ENCODE data around the gene FADS6.

Gene FADS6

DNA sequence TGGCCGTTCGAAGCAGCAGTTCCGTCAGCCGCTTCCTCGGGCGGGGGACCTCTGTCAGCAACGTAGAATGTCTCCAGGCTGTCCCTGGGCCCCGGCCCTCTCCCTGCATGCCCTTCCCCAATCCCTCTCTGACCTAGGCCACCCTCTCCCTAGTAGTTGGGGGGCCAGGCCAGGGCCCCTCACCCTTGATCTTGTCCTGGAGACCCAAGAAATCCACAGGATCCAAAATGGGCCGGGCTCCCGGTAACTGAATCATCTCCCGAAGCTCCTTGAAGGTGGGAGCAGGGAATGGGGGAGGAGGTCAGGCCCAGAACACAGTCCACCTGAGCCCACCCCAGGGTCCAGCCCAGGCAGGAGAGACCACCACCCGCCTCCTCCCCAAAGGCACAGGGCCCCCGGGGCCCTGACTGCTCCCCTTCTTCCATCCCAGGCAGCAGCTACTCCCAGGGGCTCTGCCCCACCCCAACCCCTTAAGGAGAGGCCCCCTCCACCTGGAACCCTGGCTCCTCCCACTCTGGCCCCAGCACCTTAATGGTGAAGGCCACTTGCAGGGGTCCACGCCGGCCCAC, 29.1 kb downstream of the FADS6 start:
- no peak for DNase-seq (ENCODE audit: low read depth)
- H3K4me3 ChIP-seq (ENCODE audit: low read length): no peak overlapping the region
- no peak for TF ChIP-seq CTCF (conservative IDR thresholded peaks at IDR 0.05; ENCODE audit: low read length)

DNA sequence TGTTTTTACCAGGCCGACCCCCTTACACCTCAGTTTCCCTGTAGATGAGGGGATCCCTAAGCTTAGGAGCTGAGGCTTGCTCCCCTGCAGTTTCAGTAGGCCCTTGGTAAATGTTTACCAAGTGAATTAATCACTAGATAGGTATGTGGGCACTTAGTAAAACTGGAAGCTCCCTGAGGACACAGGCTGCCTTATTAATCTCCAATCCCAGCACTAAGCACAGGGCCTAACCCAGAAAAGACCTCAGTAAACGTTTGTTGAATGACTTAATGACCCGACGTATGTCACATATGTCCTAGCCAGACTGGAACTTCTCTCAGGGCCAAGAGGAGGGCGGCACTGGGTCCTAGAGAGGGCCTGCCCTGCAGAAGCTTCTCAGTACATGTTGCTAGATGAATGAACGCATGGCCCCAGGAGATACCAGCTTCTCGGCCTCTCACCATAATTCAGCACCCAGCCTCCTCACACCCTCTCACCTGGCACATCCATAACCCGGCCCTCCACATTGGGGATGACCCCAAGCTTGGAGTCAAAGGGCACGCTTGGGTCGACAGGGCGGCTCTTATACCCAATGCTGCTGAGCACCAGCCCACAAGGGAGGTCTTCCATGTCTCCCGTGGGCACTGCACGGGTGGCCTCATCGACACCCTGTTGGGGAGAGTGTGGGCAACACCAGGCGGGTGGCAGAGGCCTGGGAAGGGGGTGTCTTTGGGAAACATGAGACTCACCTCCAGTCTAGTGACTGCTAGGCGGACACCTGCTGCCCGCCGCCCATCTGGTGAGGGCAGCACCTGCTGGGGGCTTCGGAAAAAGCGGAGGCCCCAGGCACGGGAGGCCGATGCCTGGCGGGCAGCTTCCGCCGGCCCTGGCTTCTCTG, 29.8 kb downstream of the FADS6 start:
- TF ChIP-seq CTCF (conservative IDR thresholded peaks at IDR 0.05; ENCODE audit: low read length): no peak
- H3K4me3 ChIP-seq (ENCODE audit: low read length): no peak overlapping the region
- DNase-seq (ENCODE audit: low read depth): no peak

DNA sequence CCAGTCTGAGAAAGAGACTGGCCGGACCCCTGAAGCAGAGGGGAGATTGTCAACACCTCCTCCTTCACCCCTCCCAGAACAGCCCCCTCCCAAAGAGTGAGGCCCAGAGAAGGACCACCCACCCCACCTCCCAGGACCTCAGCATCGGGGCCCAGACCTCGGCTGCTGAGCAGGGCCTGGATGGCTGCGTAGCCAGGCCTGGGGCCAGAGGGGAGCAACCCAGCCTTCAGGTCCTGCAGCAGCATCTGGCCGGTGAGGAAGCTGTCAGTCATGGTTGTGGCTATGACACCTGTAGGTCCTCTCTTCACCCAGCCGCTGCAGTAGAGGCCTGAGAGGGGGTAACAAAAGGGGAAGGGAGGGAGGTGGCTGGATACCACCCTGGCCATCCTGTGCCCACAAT, 30.5 kb downstream of the FADS6 start:
- DNase-seq (ENCODE audit: low read depth): no peak
- H3K4me3 ChIP-seq (ENCODE audit: low read length): no peak overlapping the region
- TF ChIP-seq CTCF (conservative IDR thresholded peaks at IDR 0.05; ENCODE audit: low read length): no peak

DNA sequence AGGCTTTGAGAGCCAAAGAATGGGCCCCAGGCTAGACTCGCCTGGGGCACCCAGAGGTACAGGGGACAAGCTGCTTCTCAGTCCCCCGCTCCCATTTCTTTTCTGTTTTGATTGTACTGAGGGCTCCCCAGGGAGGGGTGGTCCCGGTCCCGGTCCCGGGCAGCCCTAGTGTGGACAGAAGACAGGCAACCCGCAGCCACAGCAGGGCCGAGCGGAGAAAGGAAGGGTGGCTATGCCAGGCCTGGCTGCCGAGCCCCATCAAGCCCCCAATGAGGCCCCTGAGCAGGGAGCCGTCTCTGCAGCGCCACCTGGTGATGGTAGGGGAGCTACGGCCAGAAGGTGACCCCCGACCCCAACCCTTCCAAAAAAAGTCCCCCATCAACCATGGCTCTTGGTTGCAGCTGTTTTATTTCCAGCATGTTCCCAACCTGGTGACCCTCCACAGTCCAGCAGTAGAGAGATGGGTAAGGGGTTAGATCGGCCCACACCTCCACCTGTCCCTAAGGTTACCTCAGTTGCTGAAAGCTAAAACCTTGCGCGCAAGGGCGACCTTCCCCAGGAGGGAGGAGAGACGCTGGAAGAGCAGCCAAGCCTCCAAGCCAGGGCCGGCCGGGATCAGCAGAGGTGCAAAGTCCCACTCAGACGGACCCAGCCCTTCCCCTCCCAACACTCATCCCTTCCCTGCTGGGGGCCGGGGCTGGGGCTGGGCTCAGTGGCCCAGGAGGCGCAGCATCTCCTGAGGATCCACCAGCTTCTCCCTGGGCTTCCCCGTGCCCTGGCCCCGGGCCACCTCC, 31.1 kb downstream of the FADS6 start:
- TF ChIP-seq CTCF (conservative IDR thresholded peaks at IDR 0.05; ENCODE audit: low read length): peak; percentile 67
- H3K4me3 ChIP-seq (ENCODE audit: low read length): no peak overlapping the region
- peak; percentile 36 for DNase-seq (ENCODE audit: low read depth)

DNA sequence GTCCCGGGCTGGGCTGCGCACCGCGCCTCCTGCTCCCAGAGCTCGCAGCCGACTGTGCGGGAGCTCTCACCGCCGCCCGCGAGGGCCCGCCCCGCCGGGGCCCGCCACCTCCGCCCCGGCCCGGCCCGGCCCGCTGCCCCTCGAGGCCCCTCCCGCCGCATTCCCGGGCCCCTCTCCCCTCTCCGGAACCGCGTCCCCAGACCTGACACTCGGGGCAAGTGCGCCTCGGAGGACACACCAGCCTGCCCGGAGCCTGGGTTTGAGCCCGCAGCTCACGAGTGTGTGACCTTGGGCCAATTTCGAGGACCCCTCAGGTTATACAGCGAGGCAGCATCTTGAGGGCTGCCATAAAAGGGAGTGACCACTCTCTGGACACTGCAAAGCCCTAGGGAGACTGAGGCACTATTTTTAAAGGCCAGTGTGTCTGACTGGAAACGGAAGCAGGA, 31.7 kb downstream of the FADS6 start:
- no peak overlapping the region for H3K4me3 ChIP-seq (ENCODE audit: low read length)
- TF ChIP-seq CTCF (conservative IDR thresholded peaks at IDR 0.05; ENCODE audit: low read length): no peak

DNA sequence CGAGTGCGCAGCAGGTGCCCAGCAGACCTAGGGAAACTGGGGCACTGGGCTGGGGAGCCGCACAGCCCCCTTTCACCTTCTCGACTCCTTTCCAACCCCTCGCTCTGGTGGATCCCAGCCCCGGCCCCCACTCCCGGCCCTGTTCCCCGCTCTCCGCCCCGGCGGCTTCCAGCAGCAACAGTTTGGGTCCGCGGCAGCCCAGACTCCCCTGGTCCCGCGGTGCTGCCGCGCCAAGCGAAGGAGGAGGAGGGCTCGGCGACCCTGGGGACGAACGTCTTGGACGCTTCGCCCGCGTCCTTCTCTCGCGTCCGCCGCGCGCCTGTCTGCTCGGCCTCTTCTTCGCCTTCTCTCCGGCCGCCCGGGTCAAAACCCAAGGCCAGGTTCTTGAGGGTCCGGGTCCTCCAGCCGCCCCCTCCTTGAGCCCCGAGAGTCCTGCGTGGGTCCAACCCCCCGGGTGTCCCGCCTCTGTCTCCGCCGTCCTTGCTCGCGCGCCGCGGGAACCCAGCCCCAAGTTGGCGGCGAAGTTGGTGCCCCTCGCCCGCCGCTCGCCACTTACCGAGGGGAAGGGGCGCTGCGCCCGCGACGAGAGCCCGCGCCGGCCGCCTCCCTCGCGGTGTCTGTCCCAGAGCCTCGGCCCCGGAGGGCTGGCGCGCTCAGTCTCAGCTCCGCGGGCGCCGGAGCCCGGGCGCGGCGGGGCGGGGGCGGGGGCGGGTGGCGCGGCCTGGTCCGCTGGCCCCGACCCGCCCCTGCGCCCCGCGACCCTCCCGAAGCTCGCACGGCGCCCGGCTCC, 32.4 kb downstream of the FADS6 start:
- no peak for TF ChIP-seq CTCF (conservative IDR thresholded peaks at IDR 0.05; ENCODE audit: low read length)
- no peak overlapping the region for H3K4me3 ChIP-seq (ENCODE audit: low read length)

More for the DNA sequence above, 31.7 kb downstream of the FADS6 start:
- no peak for DNase-seq (ENCODE audit: low read depth)

More for the DNA sequence above, 32.4 kb downstream of the FADS6 start:
- no peak for DNase-seq (ENCODE audit: low read depth)
